NOMO-1 (cell line): ENCODE data around the gene MINDY4.
A peak's percentile ranks its signal among the peaks of the same experiment; 100 is the strongest.
"Not testable (repeated sequence)": the region's sequence is repeated elsewhere in the genome, so short reads cannot be mapped to it uniquely, and the experiment has no call there.

Experiments
- DNase-seq, 2 experiments: peaks; one replicate each; lab custom pipeline; 2025; ENCODE audit not compliant: unreplicated experiment in 2 of 2; lab: John Stamatoyannopoulos, UW

The MINDY4 gene

DNA sequence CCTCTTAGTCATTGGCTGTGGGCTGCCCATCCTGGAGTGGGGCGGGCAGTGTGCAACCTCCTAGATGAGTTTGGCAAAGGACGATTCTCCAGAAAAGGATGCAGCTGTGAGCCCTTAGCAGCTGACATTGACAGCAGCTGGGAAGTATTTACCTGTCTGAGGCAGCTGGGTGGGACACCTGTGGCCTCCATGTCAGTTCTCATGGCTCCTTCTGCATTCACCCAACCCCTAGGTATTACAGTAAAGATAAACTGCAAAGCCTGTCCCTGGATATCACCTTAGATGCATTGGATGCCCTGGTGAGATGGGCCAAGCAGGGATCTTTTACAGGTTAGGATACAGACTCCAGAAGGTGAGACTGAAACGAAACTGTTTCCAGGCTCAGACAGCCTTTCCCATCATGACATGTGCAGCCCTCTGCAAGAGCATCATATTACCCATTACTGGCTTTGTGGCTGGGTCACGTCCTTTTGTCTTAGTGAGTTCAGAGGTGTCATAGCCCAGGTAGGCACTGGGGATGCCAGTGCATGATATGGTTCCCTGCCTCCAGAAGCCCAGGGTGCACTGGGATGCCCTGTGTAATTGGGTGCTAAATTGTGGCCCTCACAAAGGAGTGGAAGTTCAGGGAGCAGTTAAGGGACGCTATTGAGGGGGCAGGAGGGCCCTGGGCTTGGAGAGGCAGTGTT lies 28.9 kb downstream of the MINDY4 start:
- DNase-seq = no peak

- DNase-seq = peak; percentile 19 to 48
These were observed 29.6 kb downstream of the MINDY4 start for GRCh38 chr7:30800785-30801252.

- DNase-seq = no peak
These were observed 31.6 kb downstream of the MINDY4 start for GRCh38 chr7:30802812-30803211.

DNA sequence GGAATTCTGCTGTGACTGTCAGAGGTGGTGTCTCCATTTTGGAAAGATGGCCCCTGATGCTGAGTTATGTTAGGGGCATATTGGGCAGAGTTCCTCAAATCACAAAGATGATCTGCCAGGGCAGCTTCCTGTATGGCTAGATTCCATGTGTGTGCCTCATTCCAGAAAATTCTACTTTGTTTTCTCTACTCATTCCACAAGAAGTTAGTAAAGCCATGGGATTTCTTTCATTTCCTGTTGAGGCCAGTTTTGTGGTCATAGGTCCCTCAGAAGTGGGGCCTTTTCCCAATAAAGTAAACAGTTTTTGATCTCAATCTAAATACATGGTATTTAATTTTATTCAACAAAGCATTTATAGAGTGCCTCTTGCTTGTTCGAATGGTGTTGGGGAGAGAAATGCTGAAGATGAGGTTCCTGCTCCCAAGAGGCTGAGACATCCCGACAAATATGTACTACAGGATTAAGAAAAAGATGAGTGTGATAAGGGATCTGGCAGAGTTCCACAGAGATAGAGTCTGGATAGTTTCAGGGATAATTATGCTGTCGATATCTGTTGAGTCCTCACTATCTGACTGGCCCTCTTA lies 33.0 kb downstream of the MINDY4 start:
- DNase-seq = no peak

- no peak for DNase-seq
These were observed 34.0 kb downstream of the MINDY4 start for GRCh38 chr7:30805081-30805691.

- DNase-seq = no peak
These were observed 34.7 kb downstream of the MINDY4 start for GRCh38 chr7:30805931-30806330.

GRCh38 chr7:30807477-30807876 lies 36.3 kb downstream of the MINDY4 start:
- not testable (repeated sequence) for DNase-seq

DNA sequence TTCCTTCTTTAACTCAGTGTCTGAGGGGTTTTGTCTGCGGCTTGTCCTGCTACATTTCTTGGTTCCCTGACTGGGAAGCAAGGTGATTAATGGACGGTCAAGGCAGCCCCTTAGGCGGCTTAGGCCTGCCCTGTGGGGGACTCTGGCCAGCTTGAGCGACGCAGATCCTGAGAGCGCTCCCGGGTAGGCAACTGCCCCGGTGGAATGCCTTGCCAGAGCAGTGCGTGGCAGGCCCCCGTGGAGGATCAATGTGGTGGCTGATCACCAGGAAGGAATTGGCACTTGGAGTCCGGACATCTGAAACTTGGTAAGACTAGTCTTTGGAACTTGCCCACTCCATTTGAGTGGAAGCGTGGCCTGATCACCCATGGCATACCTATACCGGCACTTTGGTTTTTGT lies 36.7 kb downstream of the MINDY4 start:
- not testable (repeated sequence) for DNase-seq

DNA sequence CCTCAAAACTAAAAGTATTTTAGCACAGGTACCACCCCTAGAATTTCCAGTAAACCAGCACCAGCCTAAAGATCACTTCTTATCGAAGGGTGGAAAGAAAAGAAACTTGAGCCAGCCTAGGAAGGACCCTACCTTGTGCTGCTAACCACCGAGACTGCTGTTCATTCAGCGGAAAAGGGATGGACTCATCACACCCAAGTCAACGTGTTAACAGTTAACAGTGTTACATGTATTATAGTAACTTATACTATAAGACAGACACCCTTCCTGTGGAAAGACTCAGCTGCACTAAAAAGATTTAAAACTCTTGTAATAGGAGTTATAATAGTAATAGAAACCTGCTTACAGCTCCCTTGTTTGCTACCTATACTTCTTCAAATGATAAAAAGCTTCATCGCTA lies 39.8 kb downstream of the MINDY4 start:
- DNase-seq = no peak

DNA sequence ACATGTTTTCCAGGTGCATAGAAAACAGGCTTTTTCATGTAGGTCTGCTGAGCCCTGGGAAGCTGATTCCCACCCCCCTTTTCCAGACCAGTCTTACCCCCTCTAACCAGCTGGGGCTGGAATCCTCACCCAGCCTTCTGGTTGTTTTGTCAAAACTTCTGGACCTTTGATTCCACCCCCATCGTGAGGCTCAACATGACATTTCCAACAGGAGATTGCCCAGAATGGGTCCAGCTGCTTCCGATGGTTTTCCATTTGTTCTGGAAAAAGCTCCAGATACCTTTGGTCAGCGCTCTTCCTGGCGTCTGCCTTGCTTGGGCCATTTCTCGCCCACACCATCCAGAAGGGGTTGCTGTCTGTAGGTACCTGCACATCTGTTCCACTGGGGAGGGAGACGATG lies 41.5 kb downstream of the MINDY4 start:
- DNase-seq = no peak

DNA sequence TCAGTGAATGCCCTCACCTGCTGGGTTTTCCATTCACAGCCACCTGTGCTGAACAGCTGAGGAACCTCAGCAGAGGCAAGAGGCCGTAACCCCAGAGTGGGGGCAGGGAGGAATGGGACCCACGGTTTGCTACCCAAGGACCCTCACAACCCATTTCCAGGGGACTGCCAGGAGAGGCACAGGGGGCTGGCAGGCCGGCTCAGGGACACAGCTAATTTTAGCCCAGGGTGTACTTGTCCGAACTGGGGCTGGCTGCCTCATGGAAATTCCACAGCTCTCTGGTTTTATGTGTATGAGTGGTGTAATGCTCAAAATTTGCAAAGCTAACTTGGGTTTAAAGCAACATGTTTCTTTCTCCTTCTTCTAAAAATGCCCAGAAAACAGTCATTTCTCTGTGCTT lies 42.2 kb downstream of the MINDY4 start:
- no peak for DNase-seq

DNA sequence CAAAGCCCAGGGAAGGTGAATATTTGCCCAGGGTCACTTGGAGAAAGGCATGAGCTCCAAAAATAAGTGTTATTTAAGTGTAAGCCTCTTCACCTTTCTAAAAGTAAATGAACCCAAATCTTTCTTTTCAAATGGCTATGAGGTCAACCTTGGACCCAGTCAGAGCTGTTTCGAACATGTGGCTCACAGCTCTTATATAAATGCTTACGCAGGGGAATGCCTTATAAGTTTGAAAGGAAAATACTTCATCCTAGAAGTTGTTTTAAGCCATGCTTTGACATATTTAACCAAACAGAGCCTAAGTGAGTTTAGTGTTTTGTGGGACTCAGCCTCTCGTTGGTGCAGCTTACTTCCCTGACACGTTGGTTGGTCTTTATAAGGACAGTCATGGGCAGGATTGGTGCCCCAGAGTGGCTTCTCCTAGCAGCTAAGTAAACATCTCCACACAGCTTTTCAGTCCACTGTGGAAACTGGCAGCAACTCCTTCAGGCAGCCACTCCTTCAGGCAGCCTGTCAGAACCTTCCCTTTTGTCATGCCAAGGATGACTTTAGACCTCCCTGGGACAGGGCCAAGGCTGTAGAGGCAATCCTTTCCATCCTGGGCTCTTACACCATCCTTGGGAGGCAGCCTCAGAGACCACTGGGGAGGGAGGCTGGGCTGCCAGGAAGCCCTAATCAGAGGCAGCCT lies 43.6 kb downstream of the MINDY4 start:
- DNase-seq = no peak

GRCh38 chr7:30815388-30815854 lies 44.2 kb downstream of the MINDY4 start:
- no peak for DNase-seq

DNA sequence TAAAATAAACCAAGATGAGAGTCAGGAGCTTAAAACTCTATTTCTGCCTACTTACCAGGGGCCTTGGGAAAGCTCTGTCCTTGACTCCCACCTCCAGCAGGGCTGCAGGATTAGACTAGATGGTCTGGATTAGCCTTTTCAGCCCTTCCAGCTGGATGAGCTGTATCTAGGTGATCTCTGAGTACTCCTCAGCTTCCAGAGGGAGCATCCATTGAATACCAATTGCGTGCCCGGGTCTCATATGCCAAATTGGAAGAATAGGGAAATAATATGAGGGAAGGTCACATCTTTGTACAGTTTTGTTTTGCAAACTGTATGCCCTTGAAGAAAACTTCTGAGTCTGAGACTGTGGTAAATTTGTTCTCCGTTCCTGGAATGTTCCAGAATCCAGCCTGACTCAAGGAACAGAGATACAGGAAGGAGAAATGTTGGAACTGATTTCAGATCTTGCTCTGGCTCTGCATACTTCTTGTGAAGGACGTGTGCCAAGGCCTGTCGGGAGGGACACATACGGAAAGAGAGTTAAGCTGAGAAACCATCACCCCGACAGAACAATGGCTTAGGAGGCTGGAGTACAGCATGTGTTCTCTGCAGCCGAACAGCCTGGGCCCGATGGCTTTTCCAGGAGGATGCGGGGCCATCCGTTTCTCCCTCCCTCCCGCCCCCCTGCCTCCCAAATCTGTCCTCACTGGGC lies 44.9 kb downstream of the MINDY4 start:
- DNase-seq = no peak

DNA sequence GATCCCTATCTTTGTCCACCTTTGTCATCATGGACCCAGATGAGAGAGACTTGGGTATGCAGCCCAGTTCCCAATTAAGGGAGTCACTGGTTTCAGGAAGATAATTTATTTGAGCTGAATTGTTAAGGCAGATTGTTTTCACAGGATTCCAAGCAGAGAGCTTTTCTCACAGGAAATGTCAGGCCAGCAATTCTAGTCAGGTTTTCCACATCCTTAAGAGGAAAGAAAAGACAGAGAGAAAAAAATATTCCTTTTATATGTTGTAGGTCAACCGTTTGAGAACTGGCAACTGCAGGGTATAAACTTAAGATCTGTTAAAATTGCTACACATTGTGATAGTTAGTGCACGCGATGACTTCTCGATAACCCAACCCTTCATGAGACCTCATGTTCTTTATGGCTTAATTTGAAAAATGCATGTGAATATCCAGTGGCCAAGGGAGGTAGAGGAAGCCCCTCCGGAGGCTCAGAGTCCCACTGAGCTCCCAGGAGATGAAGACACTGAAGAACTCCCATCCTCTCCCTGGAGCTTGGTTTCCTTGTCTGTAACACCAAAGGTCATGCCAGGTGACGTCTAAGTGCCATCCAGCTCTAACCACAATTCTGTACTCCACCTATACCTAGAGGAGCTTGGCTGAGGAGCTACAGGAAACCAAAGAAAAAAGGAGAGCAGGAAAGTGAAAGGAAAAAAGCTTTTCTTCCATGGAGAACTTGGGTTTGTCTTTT lies 45.6 kb downstream of the MINDY4 start:
- DNase-seq = no peak

- DNase-seq = no peak
These were observed 46.2 kb downstream of the MINDY4 start for GRCh38 chr7:30817371-30817767.

DNA sequence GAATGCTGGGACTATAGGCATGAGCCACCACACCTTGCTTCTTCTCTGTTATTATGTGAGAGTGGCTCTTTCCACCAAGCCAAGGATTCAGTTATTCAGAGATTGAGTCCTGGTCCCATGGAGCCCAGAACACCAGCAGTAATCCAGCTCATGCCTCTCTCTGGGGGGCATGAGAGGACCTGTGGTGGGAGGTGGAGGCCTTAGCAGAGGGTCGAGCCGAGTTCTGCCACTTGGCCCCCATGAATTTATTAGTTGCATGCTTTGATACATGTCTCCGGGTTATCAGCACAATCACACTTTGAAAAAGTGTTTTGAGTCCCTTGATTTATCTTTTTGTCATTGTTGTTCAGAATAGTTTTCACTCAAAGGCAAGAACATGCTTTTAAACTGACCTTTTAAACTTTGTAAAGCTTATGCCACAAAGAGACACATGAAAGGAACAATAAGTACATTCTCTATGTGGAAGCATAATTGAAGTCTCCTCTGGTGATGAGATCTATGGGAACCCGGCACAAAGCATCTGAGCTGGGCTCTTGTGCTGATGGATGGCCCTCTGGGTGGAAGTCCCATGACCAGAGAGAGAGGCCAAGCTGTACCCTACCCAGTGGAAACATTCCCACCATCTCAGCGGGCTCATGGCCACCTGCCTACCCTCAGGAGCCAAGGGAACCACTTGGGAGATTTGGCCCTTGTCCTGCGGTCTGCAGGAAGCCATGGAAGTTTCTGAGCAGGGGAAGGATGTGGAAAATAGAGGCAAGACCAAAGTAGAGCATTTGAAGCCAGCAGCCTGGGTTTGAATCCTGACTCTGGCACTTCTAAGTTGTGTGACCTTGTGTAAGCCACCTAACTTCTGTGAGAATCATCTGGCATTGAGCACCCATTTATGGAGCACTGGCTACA lies 53.9 kb downstream of the MINDY4 start:
- no peak for DNase-seq

GRCh38 chr7:30826181-30826580 lies 55.0 kb downstream of the MINDY4 start:
- DNase-seq = no peak

GRCh38 chr7:30828591-30828990 lies 57.4 kb downstream of the MINDY4 start:
- DNase-seq = no peak
